ENCODE data around the gene PDGFB. TPM values are rescaled to one million over a fixed set of nuclear protein-coding genes. Genes with fewer than 3 reads are reported as not detected.

PDGFB gene
- total and polyA plus RNA-seq, 9 of the 15 experiments (the other 6 are each of a cell fraction or from before 2014, with no cell fraction given) = 0.07 to 4.0 (median 0.48) TPM; not detected in 1

DNA sequence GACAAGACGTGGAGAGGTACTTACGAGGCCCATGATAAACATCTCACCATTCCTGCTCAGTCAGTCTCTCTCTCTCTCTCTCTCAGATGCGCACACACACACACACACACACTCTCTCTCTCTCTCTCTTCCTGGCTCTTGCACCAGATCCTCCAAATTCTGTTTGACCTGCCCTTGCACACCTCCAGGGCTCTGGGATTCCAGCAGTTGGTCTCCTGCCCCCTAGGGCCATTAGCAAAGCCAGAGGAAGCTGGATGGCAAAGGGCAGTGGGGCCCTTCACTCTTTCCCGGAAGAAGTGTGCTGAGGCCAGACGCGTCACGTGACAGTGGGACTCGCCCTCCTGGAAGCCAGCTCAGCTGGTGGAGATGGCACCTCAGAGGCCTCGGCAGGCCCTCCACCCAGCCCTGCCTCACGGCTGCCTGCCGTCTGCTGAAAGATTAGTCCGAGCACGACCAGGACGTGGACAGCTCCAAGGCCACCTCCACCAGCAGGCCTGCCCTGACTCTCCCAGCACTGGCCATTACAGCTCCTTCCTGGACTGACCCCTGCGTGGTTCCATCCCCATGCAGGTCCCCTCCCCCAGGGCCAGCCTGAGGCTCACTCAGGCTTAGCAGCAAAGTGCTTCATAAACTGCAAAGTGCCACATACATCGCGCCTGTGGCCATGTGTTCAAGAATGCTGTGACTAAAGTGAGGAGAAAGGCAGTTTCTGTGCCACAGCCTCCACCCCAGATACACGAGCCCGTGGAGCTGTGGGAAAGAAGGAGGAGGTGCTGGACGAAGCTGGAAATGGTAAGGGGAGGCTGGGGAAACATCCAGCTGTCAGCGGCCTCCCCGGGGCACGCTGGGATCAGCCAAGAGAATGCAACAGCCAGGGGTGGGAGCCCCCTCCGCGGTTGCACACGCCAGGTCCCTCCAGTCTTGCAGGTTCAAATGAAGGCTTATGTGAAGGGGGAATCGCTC is 3.7 kb downstream of the PDGFB start (continued):
- TF ChIP-seq DMBX1 (CRISPR knock-in tag; IDR thresholded peaks at IDR 0.05; ENCODE audit: borderline replicate concordance) (0 out of 2 replicates have a peak, but pooled peaks have one; percentile 26), TCF7 (IDR thresholded peaks at IDR 0.05; ENCODE audit: borderline replicate concordance) (no peak), C11orf30 (IDR thresholded peaks at IDR 0.05; ENCODE audit: low read depth) (no peak), MTA3 (IDR thresholded peaks at IDR 0.05; ENCODE audit: borderline replicate concordance) (peak; percentile 36; the same call in 1 of the 2 replicates), BACH1 (tag; IDR thresholded peaks at IDR 0.05) (no peak), ZNF77 (CRISPR knock-in tag; IDR thresholded peaks at IDR 0.05) (no peak), FOXJ2 (tag; IDR thresholded peaks at IDR 0.05) (no peak), RBM15 (IDR thresholded peaks at IDR 0.05; ENCODE audit: insufficient read depth, low read length) (no peak), PHF20 (IDR thresholded peaks at IDR 0.05; ENCODE audit: partially characterized antibody) (peak; percentile 38), RAD51 (IDR thresholded peaks at IDR 0.05; ENCODE audit: borderline replicate concordance, low read depth) (peak; percentile 95)
- TF ChIP-seq, protein P1, sequence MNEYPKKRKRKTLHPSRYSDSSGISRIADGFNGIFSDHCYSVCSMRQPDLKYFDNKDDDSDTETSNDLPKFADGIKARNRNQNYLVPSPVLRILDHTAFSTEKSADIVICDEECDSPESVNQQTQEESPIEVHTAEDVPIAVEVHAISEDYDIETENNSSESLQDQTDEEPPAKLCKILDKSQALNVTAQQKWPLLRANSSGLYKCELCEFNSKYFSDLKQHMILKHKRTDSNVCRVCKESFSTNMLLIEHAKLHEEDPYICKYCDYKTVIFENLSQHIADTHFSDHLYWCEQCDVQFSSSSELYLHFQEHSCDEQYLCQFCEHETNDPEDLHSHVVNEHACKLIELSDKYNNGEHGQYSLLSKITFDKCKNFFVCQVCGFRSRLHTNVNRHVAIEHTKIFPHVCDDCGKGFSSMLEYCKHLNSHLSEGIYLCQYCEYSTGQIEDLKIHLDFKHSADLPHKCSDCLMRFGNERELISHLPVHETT (CRISPR knock-in tag; conservative IDR thresholded peaks at IDR 0.05 in 1 of 2, IDR thresholded peaks at IDR 0.05 in 1 of 2) = no peak
- TF ChIP-seq, protein P2, sequence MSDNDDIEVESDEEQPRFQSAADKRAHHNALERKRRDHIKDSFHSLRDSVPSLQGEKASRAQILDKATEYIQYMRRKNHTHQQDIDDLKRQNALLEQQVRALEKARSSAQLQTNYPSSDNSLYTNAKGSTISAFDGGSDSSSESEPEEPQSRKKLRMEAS (CRISPR knock-in tag; IDR thresholded peaks at IDR 0.05) = peak; percentile 35; the same call in 1 of the 2 replicates
- TF ChIP-seq, protein P3, sequence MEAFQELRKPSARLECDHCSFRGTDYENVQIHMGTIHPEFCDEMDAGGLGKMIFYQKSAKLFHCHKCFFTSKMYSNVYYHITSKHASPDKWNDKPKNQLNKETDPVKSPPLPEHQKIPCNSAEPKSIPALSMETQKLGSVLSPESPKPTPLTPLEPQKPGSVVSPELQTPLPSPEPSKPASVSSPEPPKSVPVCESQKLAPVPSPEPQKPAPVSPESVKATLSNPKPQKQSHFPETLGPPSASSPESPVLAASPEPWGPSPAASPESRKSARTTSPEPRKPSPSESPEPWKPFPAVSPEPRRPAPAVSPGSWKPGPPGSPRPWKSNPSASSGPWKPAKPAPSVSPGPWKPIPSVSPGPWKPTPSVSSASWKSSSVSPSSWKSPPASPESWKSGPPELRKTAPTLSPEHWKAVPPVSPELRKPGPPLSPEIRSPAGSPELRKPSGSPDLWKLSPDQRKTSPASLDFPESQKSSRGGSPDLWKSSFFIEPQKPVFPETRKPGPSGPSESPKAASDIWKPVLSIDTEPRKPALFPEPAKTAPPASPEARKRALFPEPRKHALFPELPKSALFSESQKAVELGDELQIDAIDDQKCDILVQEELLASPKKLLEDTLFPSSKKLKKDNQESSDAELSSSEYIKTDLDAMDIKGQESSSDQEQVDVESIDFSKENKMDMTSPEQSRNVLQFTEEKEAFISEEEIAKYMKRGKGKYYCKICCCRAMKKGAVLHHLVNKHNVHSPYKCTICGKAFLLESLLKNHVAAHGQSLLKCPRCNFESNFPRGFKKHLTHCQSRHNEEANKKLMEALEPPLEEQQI (IDR thresholded peaks at IDR 0.05) = no peak

Measured in K562 (cell line).